Measurements from ENCODE around the gene ACTG1. TPM values are rescaled to one million over a fixed set of nuclear protein-coding genes. Genes with fewer than 3 reads are reported as not detected.

Gene ACTG1
- total and polyA plus RNA-seq, 2 donors (not counting 1 experiment from before 2014, with no cell fraction given), result 803 to 1,677 TPM

- H3K4me3 Mint-ChIP-seq, result peak overlapping the region; percentile 92
- Histone ChIP-seq H3K4me1 (ENCODE audit: control insufficient read depth in 2 of 2, insufficient read depth in 2 of 2, low read length in 2 of 2) (peaks cover 18 to 23% of the 10 kb centered on the region in 2 donors), H3K9ac (ENCODE audit: low read length) (peak overlapping the region; percentile 93), H3K27ac (ENCODE audit: low read length in 2 of 2) (peak overlapping the region; percentile 66 to 86), H4K20me1 (ENCODE audit: control insufficient read depth, insufficient read depth, low read length, poor library complexity, severe bottlenecking) (peaks cover 30% of the 10 kb centered on the region), H3K9me3 (ENCODE audit: control extremely low read depth in 1 of 3, control insufficient read depth in 2 of 3, insufficient read depth in 1 of 3, low read length in 2 of 3) (no peaks in the 10 kb centered on the region), H3K4me3 (ENCODE audit: control extremely low read depth in 1 of 5, extremely low read depth in 1 of 5, insufficient read depth in 1 of 5, low read depth in 2 of 5, low read length in 4 of 5) (peak overlapping the region; percentile 32 to 97 (median 91)), H3K36me3 (replicated peaks in 1 of 2; ENCODE audit: control extremely low read depth in 1 of 2, control insufficient read depth in 1 of 2, extremely low read depth in 1 of 2, insufficient read depth in 2 of 2, low read length in 1 of 2) (peaks cover 0 to 37% of the 10 kb centered on the region in 2 experiments), H3K27me3 (replicated peaks in 1 of 4; ENCODE audit: control extremely low read depth in 1 of 4, control insufficient read depth in 3 of 4, insufficient read depth in 4 of 4, low read length in 3 of 4) (no peaks in the 10 kb centered on the region), H3K4me2 (replicated peaks; ENCODE audit: low read depth, low read length, poor library complexity, severe bottlenecking) (peak overlapping the region; percentile 97), H2AFZ (ENCODE audit: insufficient read depth, low read depth, low read length, poor library complexity, severe bottlenecking) (peak overlapping the region; percentile 94), H3K79me2 (ENCODE audit: control insufficient read depth, insufficient read depth, low read length) (peaks cover 43% of the 10 kb centered on the region)
- no peak for TF ChIP-seq EZH2 (IDR thresholded peaks at IDR 0.05; ENCODE audit: borderline replicate concordance, insufficient read depth, low read depth, low read length, poor library complexity, severe bottlenecking)
- no peak for TF ChIP-seq CTCF (IDR thresholded peaks at IDR 0.05)
- H3K9me3 Mint-ChIP-seq (ENCODE audit: insufficient read depth), result no peaks in the 10 kb centered on the region
- H3K27me3 Mint-ChIP-seq, result no peaks in the 10 kb centered on the region
- intact Hi-C loops (cut with micrococcal nuclease), result loop anchor here (1.0 to 5.0 kb wide), 4 partner anchors 8 to 301 kb away; partner anchors contain the start of genes CCDC137 and OXLD1
- DNase-seq (no peak), ATAC-seq (ENCODE audit: low read depth) (no peak)
- H3K4me1 Mint-ChIP-seq, result peaks cover 33% of the 10 kb centered on the region
- WGBS (ENCODE audit: insufficient coverage), result 12% methylated on average over 21 of the region's 24 CpGs
- H3K27ac Mint-ChIP-seq, result peak overlapping the region; percentile 93
- POLR2A ChIA-PET, result interaction anchor here (1.5 to 3.3 kb wide), 2 partner anchors 39 to 41 kb away, joined by 3 to 33 read pairs; partner anchors contain the start of gene ACTG1
- CTCF ChIA-PET, result interaction anchor here (1.2 to 1.3 kb wide), 2 partner anchors 35 to 262 kb away, joined by 3 read pairs; no protein-coding TSS in a partner anchor
Observed at GRCh38 chr17:81553616-81554181, 41.1 kb upstream of the ACTG1 start.

All from B cell (primary cell).